Cardiac fibroblast (primary cell): ENCODE data around the gene TMTC2.
A peak's percentile ranks its signal among the peaks of the same experiment; 100 is the strongest.

Experiments used
- DNase-seq, 2 donors: peaks; one replicate each; pipeline versions ENCODE4 v3.0.0 to v3.0.0-alpha.2; 2010; ENCODE audit warnings: low read depth in 2 of 2
- H3K4me3 ChIP-seq, 2 donors: replicated peaks in 1 of 2; 1 replicate in 1 of 2; 2 replicates in 1 of 2; pipeline ENCODE4 v1.5.1; 2011; ENCODE audit warnings: low read depth in 2 of 2, low read length in 2 of 2, mild to moderate bottlenecking in 2 of 2, moderate library complexity in 1 of 2
- CTCF ChIP-seq: IDR thresholded peaks from one replicate; pipeline ENCODE4 v1.5.1; 2011; ENCODE audit warnings: low read depth, mild to moderate bottlenecking, low read length, inconsistent platforms

Gene TMTC2

DNA sequence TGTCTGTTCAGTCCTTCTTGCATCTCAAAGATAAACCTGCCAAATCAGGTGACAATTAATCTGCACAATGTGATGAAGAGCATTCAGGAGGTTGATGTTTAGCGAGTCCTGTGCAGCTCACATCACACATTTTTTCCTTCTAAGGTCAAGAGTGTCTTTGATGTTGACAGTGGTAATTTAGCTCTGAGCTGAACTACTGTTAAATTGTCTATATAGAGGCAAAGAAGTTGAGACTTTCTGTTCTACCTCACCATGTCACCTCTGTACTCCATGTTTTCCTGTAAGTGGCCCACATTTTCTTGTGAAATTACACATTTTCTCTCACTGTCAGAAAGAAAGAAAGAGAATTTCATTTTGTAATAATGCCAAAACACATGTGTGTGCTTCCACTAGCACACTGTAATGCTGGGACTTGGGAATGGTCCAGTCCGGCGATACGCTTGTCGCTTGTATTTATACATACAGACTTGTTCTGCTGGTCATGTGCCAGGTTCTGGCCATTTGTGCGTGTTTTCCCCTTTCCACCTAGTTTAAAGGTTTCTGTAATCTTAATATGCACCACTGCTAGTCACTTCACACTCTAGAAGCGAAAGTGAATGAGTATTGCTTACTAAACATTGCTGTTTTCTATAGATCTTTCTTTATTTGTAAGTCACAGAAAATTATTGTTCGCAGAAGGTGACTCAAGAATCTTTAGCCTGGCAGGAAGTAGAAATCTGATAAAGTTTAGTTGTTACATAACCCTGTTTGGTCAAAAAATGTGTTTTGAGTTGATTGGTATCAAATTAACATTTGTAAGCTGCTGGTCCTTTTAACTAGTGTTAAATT lies 328.9 kb downstream of the TMTC2 start:
- no peak for TF ChIP-seq CTCF
- H3K4me3 ChIP-seq, result peak overlapping the region; percentile 32 to 36
- DNase-seq, result peak in 1 of 2 donors; percentile 49

GRCh38 chr12:83016218-83016835 lies 329.6 kb downstream of the TMTC2 start:
- no peak for TF ChIP-seq CTCF
- peak; percentile 81 to 87 for DNase-seq

DNA sequence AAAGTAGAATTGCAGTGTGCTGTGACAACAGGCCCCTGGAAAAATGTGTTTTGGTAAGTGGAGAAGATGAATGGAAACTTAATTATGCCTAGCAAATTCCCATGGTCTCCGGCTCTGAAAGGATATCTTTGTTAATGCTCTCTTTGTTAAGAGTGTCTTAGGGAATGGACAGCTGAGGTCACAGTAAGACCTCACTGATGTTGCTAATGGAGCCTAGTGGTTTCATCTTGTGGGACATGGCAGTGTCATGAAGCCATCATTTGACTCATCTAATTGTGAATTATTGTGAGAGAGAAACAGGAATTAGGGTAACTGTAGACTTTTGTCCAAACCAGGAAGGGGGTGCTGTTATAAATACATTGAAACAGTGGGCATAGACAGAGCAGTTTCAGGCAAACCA lies 330.3 kb downstream of the TMTC2 start:
- DNase-seq, result no peak
- H3K4me3 ChIP-seq, result no peak overlapping the region
- TF ChIP-seq CTCF, result no peak

More at GRCh38 chr12:83016218-83016835, 329.6 kb downstream of the TMTC2 start:
- peak overlapping the region; percentile 32 to 36 for H3K4me3 ChIP-seq

DNA sequence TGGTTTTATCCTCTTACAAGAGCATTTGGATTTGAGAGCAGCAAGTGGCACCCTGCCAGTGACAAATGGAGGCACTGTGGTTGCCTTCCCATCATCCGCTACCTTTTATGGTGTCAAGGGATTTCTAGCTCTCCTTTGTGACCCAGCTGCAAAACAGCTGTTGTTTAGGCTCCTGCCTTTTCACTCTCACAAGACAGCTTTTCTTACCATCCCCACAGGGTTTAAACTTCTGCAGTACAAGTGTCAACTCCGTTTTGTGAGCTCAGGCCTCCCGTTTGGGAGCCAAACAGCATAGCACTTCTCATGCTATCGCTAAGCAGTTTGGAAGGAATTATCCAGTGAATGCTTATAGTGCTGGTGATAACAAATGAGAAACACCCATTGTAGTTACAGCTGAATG lies 331.4 kb downstream of the TMTC2 start:
- no peak for DNase-seq
- TF ChIP-seq CTCF, result no peak
- no peak overlapping the region for H3K4me3 ChIP-seq

- no peak for DNase-seq
- no peak for TF ChIP-seq CTCF
- H3K4me3 ChIP-seq, result no peak overlapping the region
Measured at GRCh38 chr12:83027021-83027723, 340.5 kb downstream of the TMTC2 start.

GRCh38 chr12:83031196-83031595 lies 344.5 kb downstream of the TMTC2 start:
- no peak for TF ChIP-seq CTCF
- no peak overlapping the region for H3K4me3 ChIP-seq
- peak in 1 of 2 donors; percentile 34 for DNase-seq
